Lung (tissue), 12 donors: ENCODE measurements around the gene ACAT2. TPM values are rescaled to one million over a fixed set of nuclear protein-coding genes. Genes with fewer than 3 reads are reported as not detected.

Source experiments
- ATAC-seq: fragments of 200-7000 bp; cut with Tn5 transposase; one replicate; pipeline ENCODE4 v1.9.1; 2020; ENCODE audit warnings: moderate number of reproducible peaks; ENCODE audit not compliant: insufficient read depth, low FRiP score
- DNase-seq, 3 donors: peaks; one replicate each; pipeline ENCODE4 v3.0.0-alpha.2; 2013 to 2017
- H3K27ac ChIP-seq, 2 donors: one replicate each; pipeline ENCODE4 v1.5.1; 2013; ENCODE audit warnings: mild to moderate bottlenecking in 2 of 2, moderate library complexity in 2 of 2, control low read depth in 1 of 2, inconsistent platforms in 1 of 2, low read depth in 1 of 2, low read length in 1 of 2
- H3K27me3 ChIP-seq, 3 donors: one replicate each; pipeline ENCODE4 v1.5.1; 2013; ENCODE audit warnings: low read length in 2 of 3; ENCODE audit not compliant: control insufficient read depth in 3 of 3, insufficient read depth in 3 of 3
- H3K36me3 ChIP-seq, 4 donors: one replicate each; pipeline ENCODE4 v1.5.1; 2013; ENCODE audit warnings: low read length in 4 of 4, mild to moderate bottlenecking in 1 of 4, moderate library complexity in 1 of 4; ENCODE audit not compliant: control insufficient read depth in 4 of 4, insufficient read depth in 4 of 4
- H3K4me1 ChIP-seq, 5 donors: one replicate each; pipeline ENCODE4 v1.5.1; 2013; ENCODE audit warnings: low read length in 5 of 5, mild to moderate bottlenecking in 2 of 5, moderate library complexity in 1 of 5; ENCODE audit not compliant: control insufficient read depth in 5 of 5, insufficient read depth in 5 of 5
- H3K4me3 ChIP-seq: one replicate; pipeline ENCODE4 v1.5.1; 2013; ENCODE audit warnings: mild to moderate bottlenecking, control low read depth, moderate library complexity
- H3K9ac ChIP-seq, 2 donors: one replicate each; pipeline ENCODE4 v1.5.1; 2013; ENCODE audit warnings: low read length in 2 of 2, control low read depth in 1 of 2; ENCODE audit not compliant: insufficient read depth in 1 of 2
- H3K9me3 ChIP-seq, 4 donors: one replicate each; pipeline ENCODE4 v1.5.1; 2013; ENCODE audit warnings: low read length in 3 of 4, mild to moderate bottlenecking in 1 of 4, moderate library complexity in 1 of 4; ENCODE audit not compliant: control insufficient read depth in 4 of 4, insufficient read depth in 3 of 4
- CTCF ChIP-seq: IDR thresholded peaks from 2 replicates; pipeline ENCODE4 v1.5.1; 2012; ENCODE audit warnings: mild to moderate bottlenecking; ENCODE audit errors: control extremely low read depth, extremely low read depth
- WGBS, 2 donors: extraction: QIAGEN DNeasy Blood & Tissue Kit; methylation state at CpG; one replicate each; pipeline ENCODE4 v1.1.7; 2013; 5-methylcytosine and 5-hydroxymethylcytosine counted together
- polyA plus RNA-seq, 2 donors: library from polyadenylated mRNA; stranded (reverse); fragments of 200-250 nt; gene quantifications; one replicate each; pipeline ENCODE4 v1.2.1, GENCODE V29; 2013
- total RNA-seq, 2 donors: library from RNA; depleted of rRNA in 1 of 2; stranded (reverse); fragments of >200 nt in 1 of 2; gene quantifications; one replicate each; pipeline ENCODE4 v1.2.1, GENCODE V29; 2014 to 2021
- donor health status: control.
- donor health status: control.
- donor health status: Bipolar disorder and iron deficiency.
- donor health status: healthy.
- donor health status: DM: yes; HTN: yes; CAD: no.

Gene ACAT2
- total and polyA plus RNA-seq, 4 donors = 20.8 to 84.4 (median 67.6) TPM

- Histone ChIP-seq H3K9ac (no peak overlapping the region), H3K4me1 (no peaks in the 10 kb centered on the region), H3K27me3 (no peaks in the 10 kb centered on the region), H3K27ac (no peak overlapping the region), H3K36me3 (peaks cover 22 to 45% (median 27%) of the 10 kb centered on the region in 4 donors), H3K9me3 (no peaks in the 10 kb centered on the region), H3K4me3 (no peak overlapping the region)
- DNase-seq = no peak
- TF ChIP-seq CTCF = no peak
- WGBS, 2 donors = 88 to 92% methylated on average over 3 of the region's 3 CpGs
- no peak for ATAC-seq
These were observed 10.4 kb upstream of the ACAT2 start for GRCh38 chr6:159751448-159751847.

- Histone ChIP-seq H3K36me3 (peaks cover 22 to 46% (median 28%) of the 10 kb centered on the region in 4 donors), H3K4me1 (no peaks in the 10 kb centered on the region), H3K27ac (no peak overlapping the region), H3K9ac (no peak overlapping the region), H3K27me3 (no peaks in the 10 kb centered on the region), H3K4me3 (no peak overlapping the region), H3K9me3 (no peaks in the 10 kb centered on the region)
- WGBS, 2 donors = 78 to 92% methylated on average over 6 of the region's 6 CpGs
- ATAC-seq (no peak), DNase-seq (peak in 1 of 3 donors; percentile 23)
- TF ChIP-seq CTCF = no peak
These were observed 8.6 kb upstream of the ACAT2 start for GRCh38 chr6:159753081-159753872.

- no peaks in the 10 kb centered on the region for H3K4me1 ChIP-seq
These were observed 7.4 kb upstream of the ACAT2 start for GRCh38 chr6:159754401-159754800.

More at GRCh38 chr6:159754401-159754800, 7.4 kb upstream of the ACAT2 start:
- no peaks in the 10 kb centered on the region for H3K27me3 ChIP-seq
- H3K9ac ChIP-seq = no peak overlapping the region
- ATAC-seq = no peak
- H3K27ac ChIP-seq = no peak overlapping the region
- no peaks in the 10 kb centered on the region for H3K9me3 ChIP-seq
- peaks cover 23 to 50% (median 31%) of the 10 kb centered on the region in 4 donors for H3K36me3 ChIP-seq
- H3K4me3 ChIP-seq = no peak overlapping the region
- no peak for TF ChIP-seq CTCF
- WGBS, 2 donors = 90% methylated on average over 2 of the region's 2 CpGs
- no peak for DNase-seq
